OCI-LY7 (cell line): Measurements from ENCODE around the gene OR8K5. TPM values are rescaled to one million over a fixed set of nuclear protein-coding genes. Genes with fewer than 3 reads are reported as not detected.

Source experiments
- BruUV-seq: library from RNA; stranded (reverse); fragments of 400-500 nt; replicated peaks from 2 replicates; lab custom pipeline; 2021; lab: Mats Ljungman, UMichigan
- CTCF ChIA-PET: fragments of 300-600 bp; sonication (Branson Sonifier 250); formaldehyde crosslinking; loops from one replicate; lab custom pipeline; 2022; ENCODE audit warnings: antibody characterized with exemption; ENCODE audit not compliant: unreplicated experiment; lab: Charles Lee
- POLR2A ChIA-PET: fragments of 300-600 bp; sonication (Branson Sonifier 250); formaldehyde crosslinking; loops from one replicate; lab custom pipeline; 2022; ENCODE audit warnings: antibody characterized with exemption; lab: Charles Lee
- DNase-seq: peaks from one replicate; pipeline ENCODE4 v3.0.0-alpha.2; 2015; ENCODE audit warnings: low spot score
- H2AFZ ChIP-seq: fragments of 200-600 bp; sonication (generic), shearing (Covaris generic); 2 replicates; pipeline ENCODE4 v1.6.1; 2014; ENCODE audit warnings: mild to moderate bottlenecking, antibody characterized with exemption, low read length, moderate library complexity
- H3K27ac ChIP-seq: fragments of 200-600 bp; sonication (generic); 2 replicates; pipeline ENCODE4 v1.5.1; 2014; ENCODE audit warnings: mixed run types, low read depth, mild to moderate bottlenecking, moderate library complexity, low read length, inconsistent platforms; ENCODE audit not compliant: poor library complexity, severe bottlenecking
- H3K36me3 ChIP-seq: fragments of 200-600 bp; sonication (generic); 2 replicates; pipeline ENCODE4 v1.6.1; 2014; ENCODE audit warnings: mild to moderate bottlenecking, antibody characterized with exemption, low read length, moderate library complexity, mixed read lengths; ENCODE audit not compliant: insufficient read depth
- H3K4me1 ChIP-seq: fragments of 200-600 bp; sonication (generic); 2 replicates; pipeline ENCODE4 v1.5.1; 2014; ENCODE audit warnings: mild to moderate bottlenecking, low read length; ENCODE audit not compliant: insufficient read depth, poor library complexity, severe bottlenecking
- H3K4me2 ChIP-seq: fragments of 200-600 bp; sonication (generic); 2 replicates; pipeline ENCODE4 v1.6.1; 2014; ENCODE audit warnings: mild to moderate bottlenecking, low read length
- H3K4me3 ChIP-seq: fragments of 200-600 bp; sonication (generic); 2 replicates; pipeline ENCODE4 v1.5.1; 2014; ENCODE audit warnings: mild to moderate bottlenecking, low read depth, low read length; ENCODE audit not compliant: poor library complexity, severe bottlenecking
- H3K79me2 ChIP-seq: fragments of 200-600 bp; sonication (generic); 2 replicates; pipeline ENCODE4 v1.6.1; 2016; ENCODE audit warnings: low read depth, mild to moderate bottlenecking, low read length, moderate library complexity, mixed read lengths; ENCODE audit not compliant: insufficient read depth
- H3K9me2 ChIP-seq: fragments of 200-600 bp; sonication (generic); 2 replicates; pipeline ENCODE4 v1.6.1; 2016; ENCODE audit warnings: mild to moderate bottlenecking, low read length, mixed read lengths; ENCODE audit not compliant: insufficient read depth
- H3K9me3 ChIP-seq: fragments of 200-600 bp; sonication (generic); 2 replicates; pipeline ENCODE4 v1.6.1; 2014; ENCODE audit warnings: mild to moderate bottlenecking, mixed run types, low read length, mixed read lengths
- H4K20me1 ChIP-seq: fragments of 200-600 bp; sonication (generic); 2 replicates; pipeline ENCODE4 v1.6.1; 2014; ENCODE audit warnings: mild to moderate bottlenecking, antibody characterized with exemption, low read length, moderate library complexity, mixed read lengths; ENCODE audit not compliant: insufficient read depth
- CTCF ChIP-seq: fragments of 200-600 bp; sonication (generic); conservative IDR thresholded peaks from 2 replicates; pipeline ENCODE4 v1.5.1; 2014; ENCODE audit warnings: mild to moderate bottlenecking, antibody characterized with exemption, low read length, moderate library complexity, mixed read lengths
- EZH2phosphoT487 ChIP-seq: fragments of 200-600 bp; sonication (generic); IDR thresholded peaks from 2 replicates; pipeline ENCODE4 v1.6.1; 2018; ENCODE audit warnings: low read depth, borderline replicate concordance, mild to moderate bottlenecking, mixed run types, antibody characterized with exemption, low read length, moderate library complexity, mixed read lengths
- intact Hi-C: fragments of 100-400 bp; cut with micrococcal nuclease; formaldehyde crosslinking; loops from one replicate; pipeline ENCODE4 v1.10.0; 2022; ENCODE audit not compliant: unreplicated experiment
- total RNA-seq, 2 experiments: library from RNA; depleted of rRNA in 1 of 2; stranded (reverse); fragments of >200 nt in 1 of 2; shearing (Covaris generic) in 1 of 2; gene quantifications; 2 replicates each; pipeline ENCODE4 v1.2.3, GENCODE V29; 2014 to 2022

Gene OR8K5
- total RNA-seq, 2 experiments from 2014 or later, result not detected

DNA sequence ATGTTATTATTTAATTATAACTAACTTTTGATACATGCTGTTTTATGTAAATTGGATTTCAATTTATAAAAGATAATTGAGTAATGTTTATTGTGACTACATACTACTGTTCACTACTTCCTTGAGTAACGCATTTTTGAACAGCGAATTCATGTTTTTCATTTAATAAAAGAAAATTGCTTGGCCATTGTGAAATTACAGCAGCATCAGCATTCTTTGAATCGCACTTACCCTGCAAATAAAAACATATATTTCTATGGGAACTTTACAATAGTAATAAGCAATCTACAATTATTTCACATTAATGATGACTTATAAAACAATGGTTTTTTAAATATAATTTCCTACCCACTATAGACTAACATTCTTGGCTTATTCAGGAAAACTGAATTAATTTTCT lies 36.6 kb upstream of the OR8K5 start:
- POLR2A ChIA-PET, result no interaction called here
- H3K27ac ChIP-seq, result no peak overlapping the region
- no peaks in the 10 kb centered on the region for H3K4me1 ChIP-seq
- H3K79me2 ChIP-seq, result no peaks in the 10 kb centered on the region
- H4K20me1 ChIP-seq, result no peaks in the 10 kb centered on the region
- no peak for DNase-seq
- H3K4me2 ChIP-seq, result no peak overlapping the region
- TF ChIP-seq EZH2phosphoT487 (no peak), CTCF (no peak)
- no peak overlapping the region for H3K4me3 ChIP-seq
- BruUV-seq, result no TSS peak
- H2AFZ ChIP-seq, result no peak overlapping the region
- H3K9me3 ChIP-seq, result no peaks in the 10 kb centered on the region
- H3K9me2 ChIP-seq, result no peaks in the 10 kb centered on the region
- intact Hi-C loops, result no loop called here
- H3K36me3 ChIP-seq, result no peaks in the 10 kb centered on the region
- CTCF ChIA-PET, result no interaction called here

GRCh38 chr11:56188602-56189001 lies 28.5 kb upstream of the OR8K5 start:
- H3K9me3 ChIP-seq, result 0 out of 2 replicates have a peak, but pooled peaks cover 3% of the 10 kb centered on the region
- no peaks in the 10 kb centered on the region for H4K20me1 ChIP-seq
- intact Hi-C loops, result no loop called here
- ChIA-PET CTCF (no interaction called here), POLR2A (no interaction called here)
- H3K4me2 ChIP-seq, result no peak overlapping the region
- no TSS peak for BruUV-seq
- H3K36me3 ChIP-seq, result no peaks in the 10 kb centered on the region
- H3K27ac ChIP-seq, result no peak overlapping the region
- H3K4me3 ChIP-seq, result no peak overlapping the region
- no peak for DNase-seq
- TF ChIP-seq EZH2phosphoT487 (no peak), CTCF (no peak)
- H3K79me2 ChIP-seq, result no peaks in the 10 kb centered on the region
- H2AFZ ChIP-seq, result no peak overlapping the region
- H3K4me1 ChIP-seq, result no peaks in the 10 kb centered on the region
- no peaks in the 10 kb centered on the region for H3K9me2 ChIP-seq

GRCh38 chr11:56183459-56183858 lies 23.3 kb upstream of the OR8K5 start:
- H4K20me1 ChIP-seq, result no peaks in the 10 kb centered on the region
- H3K9me2 ChIP-seq, result no peaks in the 10 kb centered on the region
- DNase-seq, result no peak
- ChIA-PET CTCF (no interaction called here), POLR2A (no interaction called here)
- no peak overlapping the region for H2AFZ ChIP-seq
- no peak overlapping the region for H3K27ac ChIP-seq
- no peaks in the 10 kb centered on the region for H3K36me3 ChIP-seq
- BruUV-seq, result no TSS peak
- intact Hi-C loops, result no loop called here
- H3K9me3 ChIP-seq, result peaks cover 5% of the 10 kb centered on the region; the same call in 1 of the 2 replicates
- H3K4me2 ChIP-seq, result no peak overlapping the region
- no peak overlapping the region for H3K4me3 ChIP-seq
- no peaks in the 10 kb centered on the region for H3K79me2 ChIP-seq
- no peaks in the 10 kb centered on the region for H3K4me1 ChIP-seq
- TF ChIP-seq EZH2phosphoT487 (no peak), CTCF (no peak)
